ENCODE data around the gene ELF1. TPM values are rescaled to one million over a fixed set of nuclear protein-coding genes. Genes with fewer than 3 reads are reported as not detected.

The ELF1 gene
- total RNA-seq, 1 donor from 2014 or later, result 136 TPM

DNA sequence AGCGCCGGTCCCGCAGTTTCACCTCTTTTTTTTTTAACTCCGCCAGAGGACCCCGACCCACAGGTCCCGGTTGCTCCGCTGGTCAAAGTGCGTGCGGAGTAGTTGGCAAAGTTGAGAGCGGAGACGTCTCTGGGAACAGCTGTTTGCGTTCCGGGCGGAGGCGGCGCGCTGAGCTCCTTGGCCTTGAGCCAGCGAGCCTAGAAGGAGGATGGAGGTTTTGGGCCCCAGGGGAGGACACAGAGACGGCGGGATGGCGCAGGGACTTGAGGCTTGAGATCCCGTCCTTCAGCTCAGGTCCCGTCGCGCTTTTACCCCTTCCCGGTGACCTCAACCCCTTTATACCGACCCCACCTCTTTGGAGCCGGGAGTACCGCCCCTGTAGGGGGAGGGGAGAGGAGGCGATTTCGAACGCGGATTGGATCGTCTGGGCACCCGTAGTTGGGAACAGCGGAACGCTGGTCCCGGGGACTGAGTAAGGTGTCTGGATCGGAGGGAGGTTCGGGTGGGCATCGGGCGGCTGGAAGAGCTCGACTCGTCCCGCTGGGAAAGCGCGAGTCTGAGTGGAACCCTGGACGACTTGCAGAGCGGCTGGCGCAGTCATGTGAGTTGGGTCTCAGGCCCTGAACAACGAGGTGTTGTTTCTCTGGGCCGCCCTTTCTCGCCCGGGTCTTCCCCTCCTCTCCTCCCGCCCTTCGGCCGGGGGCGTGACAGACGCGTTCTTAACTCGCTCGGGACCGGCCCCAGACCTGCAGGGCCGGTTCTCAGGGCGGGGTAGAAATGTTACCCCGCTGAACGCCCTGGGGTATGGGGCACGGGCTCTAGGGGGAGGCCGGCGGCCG is 42.2 kb upstream of the ELF1 start, which contains the start of gene WBP4:
Gene WBP4, plus strand, starts transcription at position 435 of the 839 bp plus-strand sequence. Its CDS starts 165 bp downstream, at position 600.
- intact Hi-C loops (cut with micrococcal nuclease), result loop anchor here (1.0 to 5.0 kb wide), 14 partner anchors 8 to 1404 kb away; partner anchors contain the start of genes AKAP11, COG6, DGKH and FOXO1
- peak within 1 kb of the TSS; percentile 100 for H3K27ac Mint-ChIP-seq
- TF ChIP-seq, protein P1, sequence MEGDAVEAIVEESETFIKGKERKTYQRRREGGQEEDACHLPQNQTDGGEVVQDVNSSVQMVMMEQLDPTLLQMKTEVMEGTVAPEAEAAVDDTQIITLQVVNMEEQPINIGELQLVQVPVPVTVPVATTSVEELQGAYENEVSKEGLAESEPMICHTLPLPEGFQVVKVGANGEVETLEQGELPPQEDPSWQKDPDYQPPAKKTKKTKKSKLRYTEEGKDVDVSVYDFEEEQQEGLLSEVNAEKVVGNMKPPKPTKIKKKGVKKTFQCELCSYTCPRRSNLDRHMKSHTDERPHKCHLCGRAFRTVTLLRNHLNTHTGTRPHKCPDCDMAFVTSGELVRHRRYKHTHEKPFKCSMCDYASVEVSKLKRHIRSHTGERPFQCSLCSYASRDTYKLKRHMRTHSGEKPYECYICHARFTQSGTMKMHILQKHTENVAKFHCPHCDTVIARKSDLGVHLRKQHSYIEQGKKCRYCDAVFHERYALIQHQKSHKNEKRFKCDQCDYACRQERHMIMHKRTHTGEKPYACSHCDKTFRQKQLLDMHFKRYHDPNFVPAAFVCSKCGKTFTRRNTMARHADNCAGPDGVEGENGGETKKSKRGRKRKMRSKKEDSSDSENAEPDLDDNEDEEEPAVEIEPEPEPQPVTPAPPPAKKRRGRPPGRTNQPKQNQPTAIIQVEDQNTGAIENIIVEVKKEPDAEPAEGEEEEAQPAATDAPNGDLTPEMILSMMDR (IDR thresholded peaks at IDR 0.05), result no peak
- ATAC-seq (ENCODE audit: low read depth) (peak; percentile 75), DNase-seq (peak; percentile 91)
- H3K36me3 Mint-ChIP-seq (ENCODE audit: low read depth), result peaks cover 36% of the 10 kb centered on the region
- H3K4me3 Mint-ChIP-seq, result peak within 1 kb of the TSS; percentile 100
- CTCF ChIA-PET, result interaction anchor here (0.6 to 2.5 kb wide), 6 partner anchors 13 to 608 kb away, joined by 3 to 16 read pairs (median 4); no protein-coding TSS in a partner anchor
- H3K4me1 Mint-ChIP-seq, result peaks cover 39% of the 10 kb centered on the region
- POLR2A ChIA-PET, result interaction anchor here (0.5 to 5.4 kb wide), 25 partner anchors 9 to 290 kb away, joined by 3 to 118 read pairs (median 5); partner anchors contain the start of genes ELF1, KBTBD7, MTRF1 and SLC25A15
- H3K9me3 Mint-ChIP-seq, result no peaks in the 10 kb centered on the region
- H3K27me3 Mint-ChIP-seq, result peaks cover 2% of the 10 kb centered on the region

DNA sequence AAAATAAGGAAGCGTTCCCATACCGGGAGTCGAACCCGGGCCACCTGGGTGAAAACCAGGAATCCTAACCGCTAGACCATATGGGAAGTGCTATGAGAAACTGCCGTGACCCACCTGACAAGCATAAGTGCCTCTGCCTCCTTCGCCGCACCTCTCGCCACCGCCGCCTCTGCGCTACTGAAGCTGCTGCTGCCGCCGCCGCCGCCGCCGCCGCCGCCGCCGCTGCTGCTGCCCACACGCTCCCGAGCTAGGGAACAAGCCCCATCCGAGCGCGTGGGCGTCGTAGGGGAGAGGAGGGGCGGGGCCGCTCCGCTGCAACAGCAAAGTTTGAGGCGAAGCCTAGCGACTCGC is 41.6 kb upstream of the ELF1 start:
- CTCF ChIA-PET, result interaction anchor here (0.6 to 2.5 kb wide), 7 partner anchors 12 to 609 kb away, joined by 3 to 16 read pairs (median 4); partner anchors contain the start of gene ELF1
- DNase-seq (peak; percentile 82), ATAC-seq (ENCODE audit: low read depth) (peak; percentile 44)
- Mint-ChIP-seq H3K4me1 (peaks cover 41% of the 10 kb centered on the region), H3K36me3 (ENCODE audit: low read depth) (peaks cover 34% of the 10 kb centered on the region), H3K27ac (peak overlapping the region; percentile 100), H3K9me3 (no peaks in the 10 kb centered on the region), H3K4me3 (peak overlapping the region; percentile 100), H3K27me3 (peaks cover 2% of the 10 kb centered on the region)
- TF ChIP-seq, protein P1 (IDR thresholded peaks at IDR 0.05), result no peak
- POLR2A ChIA-PET, result interaction anchor here (0.5 to 5.4 kb wide), 31 partner anchors 9 to 290 kb away, joined by 3 to 118 read pairs (median 4); partner anchors contain the start of genes ELF1, KBTBD7, MTRF1 and SLC25A15
- intact Hi-C loops (cut with micrococcal nuclease), result loop anchor here (1.0 to 5.0 kb wide), 18 partner anchors 7 to 1403 kb away; partner anchors contain the start of genes AKAP11, COG6, DGKH and ELF1

DNA sequence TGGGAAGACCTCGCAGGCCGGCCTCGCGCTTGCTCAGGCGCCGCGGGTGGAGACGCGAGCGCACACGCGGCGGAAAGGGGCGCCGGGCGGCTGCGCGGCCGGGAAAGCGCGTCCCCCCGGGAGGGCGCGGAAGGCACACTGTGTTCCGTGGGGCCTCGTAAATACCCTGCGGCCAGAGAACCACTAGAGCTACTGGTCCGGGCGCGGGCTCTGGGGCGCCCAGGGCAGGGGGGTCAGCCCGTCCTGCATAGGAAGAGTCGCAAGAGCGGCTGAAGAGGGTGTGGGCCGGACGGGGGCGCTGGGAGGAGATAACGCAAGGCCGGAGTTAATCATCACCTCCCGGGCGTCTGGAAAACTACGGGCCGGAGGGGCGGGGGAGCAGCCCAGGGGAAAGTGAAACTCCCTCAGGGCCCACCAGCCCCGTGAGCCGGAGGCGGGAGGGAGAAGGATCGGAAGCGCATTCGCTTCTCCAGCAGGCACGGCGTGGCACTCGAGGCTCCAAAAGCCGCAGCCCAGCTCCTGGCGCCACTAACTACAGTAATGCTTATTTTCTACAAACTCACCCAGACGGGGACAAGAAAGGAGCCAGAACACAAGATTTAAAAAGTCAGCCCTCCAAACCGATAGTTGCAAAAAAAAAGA is 41.1 kb upstream of the ELF1 start:
- CTCF ChIA-PET, result interaction anchor here (0.6 to 2.5 kb wide), 8 partner anchors 42 to 610 kb away, joined by 3 to 16 read pairs (median 4); partner anchors contain the start of gene ELF1

DNA sequence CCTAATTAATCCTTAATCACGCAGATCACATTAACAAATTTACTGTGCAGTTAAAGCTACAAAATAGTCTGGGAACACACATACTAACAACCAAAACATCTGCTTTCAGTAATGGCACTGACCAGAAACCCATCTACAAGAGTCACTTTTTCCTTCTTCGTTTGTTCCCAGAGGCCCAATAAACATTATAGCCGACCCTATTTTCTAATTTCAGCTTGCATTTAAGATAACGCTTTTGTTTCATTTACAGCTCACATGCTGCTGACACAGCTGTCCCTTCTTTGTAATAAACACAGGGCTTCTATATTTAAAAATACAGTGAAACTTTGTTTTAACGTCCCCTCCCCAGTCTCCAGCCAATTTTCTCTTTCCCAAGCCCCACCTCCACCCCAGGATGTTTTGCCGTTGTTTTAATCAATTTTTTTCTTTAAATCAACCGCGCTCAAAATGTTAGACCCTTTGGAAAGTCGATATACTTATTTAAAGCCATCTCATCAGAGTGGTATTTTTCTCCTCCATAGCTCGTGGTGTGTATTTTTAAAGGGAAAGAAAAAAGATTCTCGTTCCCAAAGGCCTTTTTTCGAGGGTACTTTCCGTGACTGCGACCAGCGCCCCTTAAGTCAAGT is 40.5 kb upstream of the ELF1 start:
- ChIA-PET POLR2A (interaction anchor here (0.6 to 5.4 kb wide), 18 partner anchors 10 to 1211 kb away, joined by 3 to 118 read pairs (median 4); partner anchors contain the start of genes ELF1 and SLC25A15), CTCF (interaction anchor here (0.7 to 2.5 kb wide), 6 partner anchors 41 to 140 kb away, joined by 3 to 16 read pairs (median 6); partner anchors contain the start of gene ELF1)
- ATAC-seq (ENCODE audit: low read depth), result no peak
- H3K27ac Mint-ChIP-seq, result peak overlapping the region; percentile 100
- H3K36me3 Mint-ChIP-seq (ENCODE audit: low read depth), result peaks cover 24% of the 10 kb centered on the region
- H3K4me3 Mint-ChIP-seq, result peak overlapping the region; percentile 100
- peaks cover 2% of the 10 kb centered on the region for H3K27me3 Mint-ChIP-seq
- H3K9me3 Mint-ChIP-seq, result no peaks in the 10 kb centered on the region
- no peak for DNase-seq
- TF ChIP-seq, protein P1 (IDR thresholded peaks at IDR 0.05), result no peak
- peaks cover 49% of the 10 kb centered on the region for H3K4me1 Mint-ChIP-seq
- intact Hi-C loops (cut with micrococcal nuclease), result loop anchor here (1.0 to 5.0 kb wide), 10 partner anchors 40 to 1402 kb away; partner anchors contain the start of genes AKAP11, COG6, DGKH and ELF1

More for the DNA sequence above, 41.1 kb upstream of the ELF1 start:
- peaks cover 43% of the 10 kb centered on the region for H3K4me1 Mint-ChIP-seq
- POLR2A ChIA-PET, result interaction anchor here (0.5 to 5.4 kb wide), 26 partner anchors 10 to 1211 kb away, joined by 3 to 118 read pairs (median 4); partner anchors contain the start of genes ELF1, KBTBD7, MTRF1 and SLC25A15
- intact Hi-C loops (cut with micrococcal nuclease), result loop anchor here (1.0 to 5.0 kb wide), 10 partner anchors 41 to 1403 kb away; partner anchors contain the start of genes AKAP11, COG6, DGKH and ELF1
- TF ChIP-seq, protein P1 (IDR thresholded peaks at IDR 0.05), result no peak
- peak; percentile 78 for DNase-seq
- H3K27ac Mint-ChIP-seq, result peak overlapping the region; percentile 100
- H3K27me3 Mint-ChIP-seq, result peaks cover 2% of the 10 kb centered on the region
- H3K9me3 Mint-ChIP-seq, result no peaks in the 10 kb centered on the region
- H3K4me3 Mint-ChIP-seq, result peak overlapping the region; percentile 100
- peak; percentile 45 for ATAC-seq (ENCODE audit: low read depth)
- peaks cover 29% of the 10 kb centered on the region for H3K36me3 Mint-ChIP-seq (ENCODE audit: low read depth)

Data from activated B cell treated with CpG ODN at 0.5 μM for 24 hours (primary cell).